WERI-Rb-1 (cell line): ENCODE measurements around the gene DIAPH2.
"Not testable (repeated sequence)": the region's sequence is repeated elsewhere in the genome, so short reads cannot be mapped to it uniquely, and the experiment has no call there.

ENCODE experiments used
- DNase-seq: peaks from one replicate; pipeline ENCODE4 v3.0.0-alpha.2; 2020
- H3K27ac ChIP-seq: fragments of 250-450 bp; sonication (Bioruptor Pico); 2 replicates; pipeline ENCODE4 v1.5.1; 2020; ENCODE audit warnings: mild to moderate bottlenecking, moderate library complexity
- H3K27me3 ChIP-seq: fragments of 250-450 bp; sonication (Bioruptor Pico); 2 replicates; pipeline ENCODE4 v1.5.1; 2021; ENCODE audit warnings: mild to moderate bottlenecking, low read depth, moderate library complexity; ENCODE audit not compliant: insufficient read depth, severe bottlenecking
- H3K36me3 ChIP-seq: fragments of 250-450 bp; sonication (Bioruptor Pico); 2 replicates; pipeline ENCODE4 v1.5.1; 2020; ENCODE audit warnings: mild to moderate bottlenecking, moderate library complexity
- H3K4me3 ChIP-seq: 2 replicates; pipeline ENCODE4 v1.5.1; 2011; ENCODE audit warnings: low read depth, mild to moderate bottlenecking, control low read depth, low read length
- H3K9me3 ChIP-seq: fragments of 250-450 bp; sonication (Bioruptor Pico); 2 replicates; pipeline ENCODE4 v1.5.1; 2021; ENCODE audit warnings: mild to moderate bottlenecking, moderate library complexity; ENCODE audit not compliant: severe bottlenecking
- CTCF ChIP-seq: IDR thresholded peaks from 2 replicates; pipeline ENCODE4 v1.5.1; 2011; ENCODE audit warnings: low read depth, mild to moderate bottlenecking, control low read depth, inconsistent platforms, low read length

Gene DIAPH2

GRCh38 chrX:96843566-96843965 is 158.9 kb downstream of the DIAPH2 start:
- H3K9me3 ChIP-seq, result no peaks in the 10 kb centered on the region
- H3K27ac ChIP-seq, result no peak overlapping the region
- no peak for TF ChIP-seq CTCF
- H3K36me3 ChIP-seq, result no peaks in the 10 kb centered on the region
- DNase-seq, result no peak
- H3K27me3 ChIP-seq, result peaks cover 5% of the 10 kb centered on the region
- H3K4me3 ChIP-seq, result no peak overlapping the region

- no peak overlapping the region for H3K4me3 ChIP-seq
- no peak for TF ChIP-seq CTCF
- no peaks in the 10 kb centered on the region for H3K36me3 ChIP-seq
- DNase-seq, result no peak
- peaks cover 7% of the 10 kb centered on the region for H3K27me3 ChIP-seq
- H3K9me3 ChIP-seq, result no peaks in the 10 kb centered on the region
- H3K27ac ChIP-seq, result no peak overlapping the region
Measured at GRCh38 chrX:96846841-96847240, 162.2 kb downstream of the DIAPH2 start.

GRCh38 chrX:96859422-96859821 is 174.8 kb downstream of the DIAPH2 start:
- DNase-seq, H3K9me3 ChIP-seq, H3K27ac ChIP-seq, H3K4me3 ChIP-seq, H3K27me3 ChIP-seq, H3K36me3 ChIP-seq: not testable (repeated sequence)

GRCh38 chrX:96861218-96861617 is 176.6 kb downstream of the DIAPH2 start:
- H3K9me3 ChIP-seq, result no peaks in the 10 kb centered on the region
- H3K4me3 ChIP-seq, result no peak overlapping the region
- DNase-seq, result no peak
- TF ChIP-seq CTCF, result no peak
- no peak overlapping the region for H3K27ac ChIP-seq
- no peaks in the 10 kb centered on the region for H3K27me3 ChIP-seq
- no peaks in the 10 kb centered on the region for H3K36me3 ChIP-seq

GRCh38 chrX:96861661-96862060 is 177.0 kb downstream of the DIAPH2 start:
- Histone ChIP-seq H3K27me3 (no peaks in the 10 kb centered on the region), H3K36me3 (no peaks in the 10 kb centered on the region), H3K27ac (no peak overlapping the region), H3K9me3 (no peaks in the 10 kb centered on the region), H3K4me3 (no peak overlapping the region)
- no peak for DNase-seq
- no peak for TF ChIP-seq CTCF

GRCh38 chrX:96883608-96884007 is 199.0 kb downstream of the DIAPH2 start, which contains the start of gene RPA4:
Gene RPA4 (plus strand): TSS chrX:96883908. CDS start chrX:96884311, 403 bp downstream.
- Histone ChIP-seq H3K27me3 (no peaks in the 10 kb centered on the region), H3K9me3 (no peaks in the 10 kb centered on the region)
- TF ChIP-seq CTCF, result no peak

More at GRCh38 chrX:96883608-96884007, 199.0 kb downstream of the DIAPH2 start, which contains the start of gene RPA4:
- Histone ChIP-seq H3K27ac (no peak within 1 kb of the TSS), H3K36me3 (no peaks in the 10 kb centered on the region), H3K4me3 (no peak within 1 kb of the TSS)
- DNase-seq, result no peak
